ENCODE measurements around the gene IGFBP3. TPM values are rescaled to one million over a fixed set of nuclear protein-coding genes. Genes with fewer than 3 reads are reported as not detected.

The IGFBP3 gene
- total and polyA plus RNA-seq, 2 of the 13 experiments (the other 11 are each of a cell fraction or from before 2014, with no cell fraction given): 57.5 TPM; not detected in 1

- Histone ChIP-seq H3K79me2 (ENCODE audit: insufficient read depth, low read length) (no peaks in the 10 kb centered on the region), H3K4me3 (replicated peaks in 1 of 3; ENCODE audit: insufficient read depth in 1 of 3, low read depth in 2 of 3, low read length in 3 of 3) (no peak overlapping the region), H3K9ac (ENCODE audit: insufficient read depth, low read depth, low read length) (no peak overlapping the region), H3K27me3 (ENCODE audit: control insufficient read depth in 1 of 2, insufficient read depth in 2 of 2, low read length in 2 of 2) (no peaks in the 10 kb centered on the region), H4K20me1 (ENCODE audit: insufficient read depth, low read length) (peaks cover 2% of the 10 kb centered on the region; the same call in 1 of the 2 replicates), H3K36me3 (replicated peaks in 1 of 2; ENCODE audit: control insufficient read depth in 1 of 2, insufficient read depth in 2 of 2, low read length in 2 of 2) (no peaks in the 10 kb centered on the region), H3K27ac (ENCODE audit: extremely low read length, insufficient read depth, low read length) (no peak overlapping the region), H3K4me1 (ENCODE audit: insufficient read depth, low read length) (peaks cover 9% of the 10 kb centered on the region; the same call in 1 of the 2 replicates), H2AFZ (ENCODE audit: low read length) (no peak overlapping the region), H3K4me2 (ENCODE audit: low read depth, low read length) (no peak overlapping the region), H3K9me3 (ENCODE audit: low read length) (no peaks in the 10 kb centered on the region)
- ChIA-PET POLR2A (no interaction called here), CTCF (ENCODE audit: low intra/inter-chr PET ratio, low total read pairs) (no interaction called here)
- FAIRE-seq (no peak), ATAC-seq (no peak), DNase-seq (ENCODE audit: low spot score) (no peak)
- TF ChIP-seq, protein P1, sequence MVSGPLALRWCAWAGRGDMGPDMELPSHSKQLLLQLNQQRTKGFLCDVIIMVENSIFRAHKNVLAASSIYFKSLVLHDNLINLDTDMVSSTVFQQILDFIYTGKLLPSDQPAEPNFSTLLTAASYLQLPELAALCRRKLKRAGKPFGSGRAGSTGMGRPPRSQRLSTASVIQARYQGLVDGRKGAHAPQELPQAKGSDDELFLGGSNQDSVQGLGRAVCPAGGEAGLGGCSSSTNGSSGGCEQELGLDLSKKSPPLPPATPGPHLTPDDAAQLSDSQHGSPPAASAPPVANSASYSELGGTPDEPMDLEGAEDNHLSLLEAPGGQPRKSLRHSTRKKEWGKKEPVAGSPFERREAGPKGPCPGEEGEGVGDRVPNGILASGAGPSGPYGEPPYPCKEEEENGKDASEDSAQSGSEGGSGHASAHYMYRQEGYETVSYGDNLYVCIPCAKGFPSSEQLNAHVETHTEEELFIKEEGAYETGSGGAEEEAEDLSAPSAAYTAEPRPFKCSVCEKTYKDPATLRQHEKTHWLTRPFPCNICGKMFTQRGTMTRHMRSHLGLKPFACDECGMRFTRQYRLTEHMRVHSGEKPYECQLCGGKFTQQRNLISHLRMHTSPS (CRISPR knock-in tag; IDR thresholded peaks at IDR 0.05; ENCODE audit: low read depth): no peak
- WGBS (ENCODE audit: low lambda C conversion rate): 2% methylated on average over 2 of the region's 2 CpGs
- no TSS peak for BruUV-seq (replicated peaks)
- intact Hi-C loops (cut with micrococcal nuclease; ENCODE audit: unreplicated experiment): no loop called here
- in situ Hi-C loops (cut with HindIII; ENCODE audit: extremely low pct_ligation_motif_present, low pct_unique_long_range_greater_than_20kb): no loop called here
These were observed 22.9 kb downstream of the IGFBP3 start for GRCh38 chr7:45898222-45898621.

- H3K4me2 ChIP-seq (ENCODE audit: low read depth, low read length): no peak overlapping the region
- CTCF ChIA-PET (ENCODE audit: low intra/inter-chr PET ratio, low total read pairs): no interaction called here
- H3K27ac ChIP-seq (ENCODE audit: extremely low read length, insufficient read depth, low read length): no peak overlapping the region
- H3K9me3 ChIP-seq (ENCODE audit: low read length): no peaks in the 10 kb centered on the region
- no peak for DNase-seq (ENCODE audit: low spot score)
- in situ Hi-C loops (cut with HindIII; ENCODE audit: extremely low pct_ligation_motif_present, low pct_unique_long_range_greater_than_20kb) (no loop called here), intact Hi-C loops (cut with micrococcal nuclease; ENCODE audit: unreplicated experiment) (no loop called here)
- peaks cover 15% of the 10 kb centered on the region for H3K4me1 ChIP-seq (ENCODE audit: insufficient read depth, low read length)
- no peak for FAIRE-seq
- H4K20me1 ChIP-seq (ENCODE audit: insufficient read depth, low read length): peaks cover 7% of the 10 kb centered on the region
- no peak overlapping the region for H3K9ac ChIP-seq (ENCODE audit: insufficient read depth, low read depth, low read length)
- POLR2A ChIA-PET: interaction anchor here (1.6 kb wide), 1 partner anchor 25 kb away, joined by 4 read pairs; no protein-coding TSS in a partner anchor
- no peak overlapping the region for H3K4me3 ChIP-seq (replicated peaks in 1 of 3; ENCODE audit: insufficient read depth in 1 of 3, low read depth in 2 of 3, low read length in 3 of 3)
- no peaks in the 10 kb centered on the region for H3K79me2 ChIP-seq (ENCODE audit: insufficient read depth, low read length)
- H2AFZ ChIP-seq (ENCODE audit: low read length): no peak overlapping the region
- no peak for ATAC-seq
- WGBS (ENCODE audit: low lambda C conversion rate): 29% methylated on average over 1 of the region's 1 CpG
- no peaks in the 10 kb centered on the region for H3K36me3 ChIP-seq (replicated peaks in 1 of 2; ENCODE audit: control insufficient read depth in 1 of 2, insufficient read depth in 2 of 2, low read length in 2 of 2)
- BruUV-seq (replicated peaks): no TSS peak
- no peaks in the 10 kb centered on the region for H3K27me3 ChIP-seq (ENCODE audit: control insufficient read depth in 1 of 2, insufficient read depth in 2 of 2, low read length in 2 of 2)
- TF ChIP-seq CC2D1A (CRISPR knock-in tag; IDR thresholded peaks at IDR 0.05) (no peak), SCMH1 (CRISPR knock-in tag; IDR thresholded peaks at IDR 0.05; ENCODE audit: borderline replicate concordance) (no peak), ZNF878 (CRISPR knock-in tag; IDR thresholded peaks at IDR 0.05) (no peak), ZNF276 (CRISPR knock-in tag; IDR thresholded peaks at IDR 0.05; ENCODE audit: low read depth) (no peak)
- TF ChIP-seq, protein P2, sequence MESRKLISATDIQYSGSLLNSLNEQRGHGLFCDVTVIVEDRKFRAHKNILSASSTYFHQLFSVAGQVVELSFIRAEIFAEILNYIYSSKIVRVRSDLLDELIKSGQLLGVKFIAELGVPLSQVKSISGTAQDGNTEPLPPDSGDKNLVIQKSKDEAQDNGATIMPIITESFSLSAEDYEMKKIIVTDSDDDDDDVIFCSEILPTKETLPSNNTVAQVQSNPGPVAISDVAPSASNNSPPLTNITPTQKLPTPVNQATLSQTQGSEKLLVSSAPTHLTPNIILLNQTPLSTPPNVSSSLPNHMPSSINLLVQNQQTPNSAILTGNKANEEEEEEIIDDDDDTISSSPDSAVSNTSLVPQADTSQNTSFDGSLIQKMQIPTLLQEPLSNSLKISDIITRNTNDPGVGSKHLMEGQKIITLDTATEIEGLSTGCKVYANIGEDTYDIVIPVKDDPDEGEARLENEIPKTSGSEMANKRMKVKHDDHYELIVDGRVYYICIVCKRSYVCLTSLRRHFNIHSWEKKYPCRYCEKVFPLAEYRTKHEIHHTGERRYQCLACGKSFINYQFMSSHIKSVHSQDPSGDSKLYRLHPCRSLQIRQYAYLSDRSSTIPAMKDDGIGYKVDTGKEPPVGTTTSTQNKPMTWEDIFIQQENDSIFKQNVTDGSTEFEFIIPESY (CRISPR knock-in tag; IDR thresholded peaks at IDR 0.05): no peak
- TF ChIP-seq, protein P3, sequence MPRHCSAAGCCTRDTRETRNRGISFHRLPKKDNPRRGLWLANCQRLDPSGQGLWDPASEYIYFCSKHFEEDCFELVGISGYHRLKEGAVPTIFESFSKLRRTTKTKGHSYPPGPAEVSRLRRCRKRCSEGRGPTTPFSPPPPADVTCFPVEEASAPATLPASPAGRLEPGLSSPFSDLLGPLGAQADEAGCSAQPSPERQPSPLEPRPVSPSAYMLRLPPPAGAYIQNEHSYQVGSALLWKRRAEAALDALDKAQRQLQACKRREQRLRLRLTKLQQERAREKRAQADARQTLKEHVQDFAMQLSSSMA (CRISPR knock-in tag; IDR thresholded peaks at IDR 0.05): no peak
- TF ChIP-seq, protein P4, sequence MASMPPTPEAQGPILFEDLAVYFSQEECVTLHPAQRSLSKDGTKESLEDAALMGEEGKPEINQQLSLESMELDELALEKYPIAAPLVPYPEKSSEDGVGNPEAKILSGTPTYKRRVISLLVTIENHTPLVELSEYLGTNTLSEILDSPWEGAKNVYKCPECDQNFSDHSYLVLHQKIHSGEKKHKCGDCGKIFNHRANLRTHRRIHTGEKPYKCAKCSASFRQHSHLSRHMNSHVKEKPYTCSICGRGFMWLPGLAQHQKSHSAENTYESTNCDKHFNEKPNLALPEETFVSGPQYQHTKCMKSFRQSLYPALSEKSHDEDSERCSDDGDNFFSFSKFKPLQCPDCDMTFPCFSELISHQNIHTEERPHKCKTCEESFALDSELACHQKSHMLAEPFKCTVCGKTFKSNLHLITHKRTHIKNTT (CRISPR knock-in tag; IDR thresholded peaks at IDR 0.05): no peak
- TF ChIP-seq, protein P5, sequence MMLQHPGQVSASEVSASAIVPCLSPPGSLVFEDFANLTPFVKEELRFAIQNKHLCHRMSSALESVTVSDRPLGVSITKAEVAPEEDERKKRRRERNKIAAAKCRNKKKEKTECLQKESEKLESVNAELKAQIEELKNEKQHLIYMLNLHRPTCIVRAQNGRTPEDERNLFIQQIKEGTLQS (CRISPR knock-in tag; IDR thresholded peaks at IDR 0.05): no peak
These were observed 23.9 kb downstream of the IGFBP3 start for GRCh38 chr7:45897042-45897690.

All from HepG2 (cell line).